Smooth muscle cell (in vitro differentiated cells): ENCODE data around the gene MTCL1. TPM values are rescaled to one million over a fixed set of nuclear protein-coding genes. Genes with fewer than 3 reads are reported as not detected.

Source experiments
- DNase-seq: peaks from one replicate; lab custom pipeline; 2025; ENCODE audit not compliant: unreplicated experiment; lab: John Stamatoyannopoulos, UW
- H2AFZ ChIP-seq: fragments of 200-600 bp; sonication (generic); 2 replicates; pipeline ENCODE4 v1.6.0; 2016; ENCODE audit warnings: antibody characterized with exemption, low read depth, mild to moderate bottlenecking
- H3F3A ChIP-seq: fragments of 200-600 bp; sonication (generic); 2 replicates; pipeline ENCODE4 v1.6.0; 2017; ENCODE audit warnings: antibody characterized with exemption, low read depth
- H3K27ac ChIP-seq: fragments of 200-600 bp; sonication (generic); 2 replicates; pipeline ENCODE4 v1.5.1; 2016; ENCODE audit warnings: low read depth, mild to moderate bottlenecking
- H3K27me3 ChIP-seq: fragments of 200-600 bp; sonication (generic); 2 replicates; pipeline ENCODE4 v1.6.1; 2016; ENCODE audit warnings: low read depth, mild to moderate bottlenecking
- H3K36me3 ChIP-seq: fragments of 200-600 bp; sonication (generic); 2 replicates; pipeline ENCODE4 v1.5.1; 2016; ENCODE audit warnings: low read depth
- H3K4me1 ChIP-seq: fragments of 200-600 bp; sonication (generic); 2 replicates; pipeline ENCODE4 v1.5.1; 2016; ENCODE audit warnings: low read depth
- H3K4me2 ChIP-seq: fragments of 200-600 bp; sonication (generic); 2 replicates; pipeline ENCODE4 v1.6.0; 2016; ENCODE audit warnings: mild to moderate bottlenecking
- H3K4me3 ChIP-seq: fragments of 200-600 bp; sonication (generic); 2 replicates; pipeline ENCODE4 v1.5.1; 2016; ENCODE audit warnings: mild to moderate bottlenecking
- H3K79me2 ChIP-seq: fragments of 200-600 bp; sonication (generic); 2 replicates; pipeline ENCODE4 v1.6.0; 2016; ENCODE audit warnings: low read depth, mild to moderate bottlenecking
- H3K9ac ChIP-seq: fragments of 200-600 bp; sonication (generic); 2 replicates; pipeline ENCODE4 v1.6.0; 2016; ENCODE audit warnings: low read depth
- H3K9me3 ChIP-seq: fragments of 200-600 bp; sonication (generic); replicated peaks from 2 replicates; pipeline ENCODE4 v1.5.1; 2016; ENCODE audit warnings: low read depth
- H4K20me1 ChIP-seq: fragments of 200-600 bp; sonication (generic); 2 replicates; pipeline ENCODE4 v1.6.0; 2016; ENCODE audit warnings: low read depth
- WGBS: methylation state at CpG from one replicate; pipeline ENCODE4 v1.1.7; 2016; ENCODE audit warnings: low lambda C conversion rate; 5-methylcytosine and 5-hydroxymethylcytosine counted together
- polyA plus RNA-seq: library from polyadenylated mRNA; unstranded; fragments of >200 nt; fragmentation: Nextera tagmentation; extraction: Ambion mirVana; gene quantifications from 2 replicates; pipeline ENCODE4 v1.2.1, GENCODE V29; 2016
- total RNA-seq: library from RNA; depleted of rRNA; stranded (reverse); fragments of >200 nt; gene quantifications from 2 replicates; pipeline ENCODE4 v1.2.3, GENCODE V29; 2014
- TF ChIP-seq, protein P1 (sequence below): fragments of 200-600 bp; sonication (generic); IDR thresholded peaks from 2 replicates; pipeline ENCODE4 v1.5.1; 2017; ENCODE audit warnings: borderline replicate concordance, mild to moderate bottlenecking, antibody characterized with exemption; ENCODE audit not compliant: insufficient read depth, poor library complexity, severe bottlenecking

MTCL1 gene
- total and polyA plus RNA-seq, 2 experiments from 2014 or later, result 5.5 to 15.2 TPM

- Histone ChIP-seq H4K20me1 (no peaks in the 10 kb centered on the region), H3F3A (no peaks in the 10 kb centered on the region), H3K79me2 (no peaks in the 10 kb centered on the region), H2AFZ (no peak overlapping the region), H3K4me2 (no peak overlapping the region), H3K36me3 (no peaks in the 10 kb centered on the region), H3K27ac (no peak overlapping the region), H3K9me3 (no peaks in the 10 kb centered on the region), H3K9ac (no peak overlapping the region), H3K4me1 (peaks cover 6% of the 10 kb centered on the region), H3K4me3 (no peak overlapping the region), H3K27me3 (no peaks in the 10 kb centered on the region)
- TF ChIP-seq, protein P1, sequence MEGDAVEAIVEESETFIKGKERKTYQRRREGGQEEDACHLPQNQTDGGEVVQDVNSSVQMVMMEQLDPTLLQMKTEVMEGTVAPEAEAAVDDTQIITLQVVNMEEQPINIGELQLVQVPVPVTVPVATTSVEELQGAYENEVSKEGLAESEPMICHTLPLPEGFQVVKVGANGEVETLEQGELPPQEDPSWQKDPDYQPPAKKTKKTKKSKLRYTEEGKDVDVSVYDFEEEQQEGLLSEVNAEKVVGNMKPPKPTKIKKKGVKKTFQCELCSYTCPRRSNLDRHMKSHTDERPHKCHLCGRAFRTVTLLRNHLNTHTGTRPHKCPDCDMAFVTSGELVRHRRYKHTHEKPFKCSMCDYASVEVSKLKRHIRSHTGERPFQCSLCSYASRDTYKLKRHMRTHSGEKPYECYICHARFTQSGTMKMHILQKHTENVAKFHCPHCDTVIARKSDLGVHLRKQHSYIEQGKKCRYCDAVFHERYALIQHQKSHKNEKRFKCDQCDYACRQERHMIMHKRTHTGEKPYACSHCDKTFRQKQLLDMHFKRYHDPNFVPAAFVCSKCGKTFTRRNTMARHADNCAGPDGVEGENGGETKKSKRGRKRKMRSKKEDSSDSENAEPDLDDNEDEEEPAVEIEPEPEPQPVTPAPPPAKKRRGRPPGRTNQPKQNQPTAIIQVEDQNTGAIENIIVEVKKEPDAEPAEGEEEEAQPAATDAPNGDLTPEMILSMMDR, result no peak
- no peak for DNase-seq
- WGBS, result 97% methylated on average over 19 of the region's 19 CpGs
Measured at GRCh38 chr18:8806798-8807487, 101.6 kb downstream of the MTCL1 start.

GRCh38 chr18:8807488-8807805, 102.1 kb downstream of the MTCL1 start:
- Histone ChIP-seq H3K4me3 (no peak overlapping the region), H4K20me1 (no peaks in the 10 kb centered on the region), H3K4me1 (peaks cover under 1% of the 10 kb centered on the region), H3K36me3 (no peaks in the 10 kb centered on the region), H3F3A (no peaks in the 10 kb centered on the region), H3K79me2 (no peaks in the 10 kb centered on the region), H3K9me3 (no peaks in the 10 kb centered on the region), H3K27me3 (no peaks in the 10 kb centered on the region), H2AFZ (no peak overlapping the region), H3K27ac (no peak overlapping the region), H3K4me2 (no peak overlapping the region), H3K9ac (no peak overlapping the region)
- DNase-seq, result no peak
- TF ChIP-seq, protein P1, result no peak
- WGBS, result 77% methylated on average over 3 of the region's 3 CpGs

DNA sequence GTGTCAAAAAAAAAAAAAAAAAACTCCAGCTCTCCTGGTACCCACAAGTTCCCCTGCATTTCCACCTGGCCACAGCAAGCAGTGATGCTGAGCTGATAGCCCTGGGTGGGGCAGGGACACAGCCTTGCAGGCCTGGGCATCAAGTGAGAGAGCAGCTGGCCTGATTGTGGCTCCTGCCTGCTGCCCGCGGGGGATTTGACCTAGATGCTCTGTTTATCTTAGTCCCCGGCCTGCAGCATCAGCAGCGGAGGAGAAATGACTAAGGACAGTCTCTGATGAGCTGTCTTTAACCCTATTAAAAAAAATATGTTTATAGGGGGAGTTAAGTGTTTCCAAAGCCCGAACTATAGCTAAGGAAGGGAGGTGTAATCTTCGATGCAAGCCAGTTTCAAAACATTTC, 102.6 kb downstream of the MTCL1 start:
- Histone ChIP-seq H3K9ac (no peak overlapping the region), H3K27ac (no peak overlapping the region), H2AFZ (no peak overlapping the region), H3K4me1 (no peaks in the 10 kb centered on the region), H3K27me3 (no peaks in the 10 kb centered on the region), H3K36me3 (no peaks in the 10 kb centered on the region), H4K20me1 (no peaks in the 10 kb centered on the region), H3K4me2 (peak overlapping the region; percentile 25), H3K4me3 (no peak overlapping the region), H3F3A (no peaks in the 10 kb centered on the region), H3K79me2 (no peaks in the 10 kb centered on the region), H3K9me3 (no peaks in the 10 kb centered on the region)
- WGBS, result 23% methylated on average over 6 of the region's 6 CpGs
- TF ChIP-seq, protein P1, result no peak
- no peak for DNase-seq

DNA sequence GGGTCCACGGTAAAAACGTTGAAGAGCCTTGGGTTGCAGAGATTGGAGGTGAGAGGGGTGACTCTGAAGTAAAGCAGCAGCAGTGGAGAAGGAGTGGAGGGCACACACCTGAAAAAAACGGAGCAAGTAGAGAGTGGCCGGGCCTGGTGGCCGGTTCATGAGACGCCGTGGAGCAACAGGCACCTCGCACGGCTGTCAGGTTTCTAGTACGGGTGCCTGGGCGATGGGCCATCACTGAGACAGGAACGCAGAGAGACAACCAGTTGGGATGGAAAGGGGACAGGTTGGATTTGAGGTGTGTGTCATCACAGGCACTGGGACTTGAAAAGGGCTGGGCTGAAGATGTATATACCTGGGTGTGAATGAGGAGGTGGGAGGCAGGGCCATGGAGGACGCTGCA, 104.2 kb downstream of the MTCL1 start:
- no peaks in the 10 kb centered on the region for H3K79me2 ChIP-seq
- H3K9ac ChIP-seq, result no peak overlapping the region
- H2AFZ ChIP-seq, result no peak overlapping the region
- no peaks in the 10 kb centered on the region for H3K27me3 ChIP-seq
- 96% methylated on average over 13 of the region's 13 CpGs for WGBS
- H3K36me3 ChIP-seq, result no peaks in the 10 kb centered on the region
- H4K20me1 ChIP-seq, result no peaks in the 10 kb centered on the region
- no peak overlapping the region for H3K27ac ChIP-seq
- no peaks in the 10 kb centered on the region for H3F3A ChIP-seq
- H3K9me3 ChIP-seq, result no peaks in the 10 kb centered on the region
- TF ChIP-seq, protein P1, result no peak
- DNase-seq, result no peak
- H3K4me1 ChIP-seq, result no peaks in the 10 kb centered on the region
- no peak overlapping the region for H3K4me3 ChIP-seq
- H3K4me2 ChIP-seq, result no peak overlapping the region
